Neural cell (in vitro differentiated cells): ENCODE measurements around the gene DPF3.

Experiments used
- CTCF ChIP-seq: fragments of 450-650 bp; IDR thresholded peaks from 2 replicates; pipeline ENCODE4 v1.5.1; 2014; ENCODE audit warnings: antibody characterized with exemption, mild to moderate bottlenecking, moderate library complexity; ENCODE audit not compliant: poor library complexity, severe bottlenecking
- EZH2 ChIP-seq: fragments of 200-600, 300-800 bp; shearing (Covaris generic), sonication (generic); IDR thresholded peaks from 2 replicates; pipeline ENCODE4 v1.6.1; 2014; ENCODE audit warnings: antibody characterized with exemption, low read length, borderline replicate concordance, mild to moderate bottlenecking; ENCODE audit not compliant: insufficient read depth, poor library complexity, severe bottlenecking
- MXI1 ChIP-seq: fragments of 450-650 bp; conservative IDR thresholded peaks from 2 replicates; pipeline ENCODE4 v1.6.1; 2014; ENCODE audit warnings: antibody characterized with exemption, mild to moderate bottlenecking; ENCODE audit not compliant: poor library complexity, severe bottlenecking
- TAF1 ChIP-seq: IDR thresholded peaks from 2 replicates; pipeline ENCODE4 v1.6.1; 2012; ENCODE audit warnings: low read depth

DNA sequence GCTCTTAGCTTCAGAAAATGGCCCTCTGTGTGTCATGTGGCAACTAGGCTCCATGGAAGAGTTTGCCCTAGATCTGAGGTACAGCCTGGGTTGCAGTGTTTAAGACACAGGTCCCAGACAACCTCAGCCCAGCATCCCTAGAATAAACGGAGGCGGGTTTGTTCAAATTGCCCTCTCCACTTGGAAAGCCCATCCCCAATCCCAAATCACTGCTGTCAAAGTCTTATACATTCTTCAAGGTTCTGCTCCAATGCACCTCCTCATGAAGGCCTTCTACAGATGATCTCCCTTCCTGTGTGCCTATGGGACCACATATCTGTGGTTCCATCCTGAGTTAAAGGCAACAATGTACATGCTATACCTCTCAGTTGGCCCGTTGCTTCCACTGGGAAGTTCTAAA is 289.8 kb downstream of the DPF3 start:
- no peak for TF ChIP-seq MXI1
- no peak for TF ChIP-seq CTCF
- no peak for TF ChIP-seq TAF1
- no peak for TF ChIP-seq EZH2
